SK-N-SH (cell line): ENCODE data around the gene SMIM27.

Source experiments
- CTCF ChIP-seq: fragments of 200-600 bp; sonication (generic); IDR thresholded peaks from 2 replicates; pipeline ENCODE4 v1.6.1; 2017; ENCODE audit warnings: antibody characterized with exemption, mild to moderate bottlenecking, moderate library complexity
- EP300 ChIP-seq, 2 experiments: IDR thresholded peaks; 2 replicates each; pipeline versions ENCODE4 v1.4.0 to v1.6.1; 2012; ENCODE audit warnings: borderline replicate concordance in 1 of 2, low read depth in 1 of 2, low read length in 1 of 2
- FOXJ3 ChIP-seq: sonication (generic); formaldehyde crosslinking; IDR thresholded peaks from 2 replicates; pipeline ENCODE4 v1.5.1; 2020; ENCODE audit warnings: mild to moderate bottlenecking, missing genetic modification reagents
- JUND ChIP-seq: IDR thresholded peaks from 2 replicates; pipeline ENCODE4 v1.4.0; 2012
- POLR2AphosphoS5 ChIP-seq: IDR thresholded peaks from 2 replicates; pipeline ENCODE4 v1.6.1; 2012; ENCODE audit warnings: low read depth, low read length
- SIN3A ChIP-seq: IDR thresholded peaks from 2 replicates; pipeline ENCODE4 v1.6.1; 2012; ENCODE audit warnings: low read depth, mild to moderate bottlenecking, low read length, moderate library complexity, borderline replicate concordance
- TAF1 ChIP-seq: IDR thresholded peaks from 2 replicates; pipeline ENCODE4 v1.6.1; 2012; ENCODE audit warnings: low read depth, mild to moderate bottlenecking, low read length, moderate library complexity, borderline replicate concordance
- TCF12 ChIP-seq: IDR thresholded peaks from 2 replicates; pipeline ENCODE4 v1.4.0; 2012
- USF2 ChIP-seq: fragments of 150-350 bp; IDR thresholded peaks from 2 replicates; pipeline ENCODE4 v1.6.1; 2017; ENCODE audit warnings: antibody characterized with exemption, low read length, low read depth, borderline replicate concordance
- YY1 ChIP-seq: IDR thresholded peaks from 2 replicates; pipeline ENCODE4 v1.4.0; 2012; ENCODE audit warnings: low read depth, mild to moderate bottlenecking
- TF ChIP-seq, protein P1 (sequence below): IDR thresholded peaks from 2 replicates; pipeline ENCODE4 v1.4.0; 2012; ENCODE audit warnings: low read depth, borderline replicate concordance

DNA sequence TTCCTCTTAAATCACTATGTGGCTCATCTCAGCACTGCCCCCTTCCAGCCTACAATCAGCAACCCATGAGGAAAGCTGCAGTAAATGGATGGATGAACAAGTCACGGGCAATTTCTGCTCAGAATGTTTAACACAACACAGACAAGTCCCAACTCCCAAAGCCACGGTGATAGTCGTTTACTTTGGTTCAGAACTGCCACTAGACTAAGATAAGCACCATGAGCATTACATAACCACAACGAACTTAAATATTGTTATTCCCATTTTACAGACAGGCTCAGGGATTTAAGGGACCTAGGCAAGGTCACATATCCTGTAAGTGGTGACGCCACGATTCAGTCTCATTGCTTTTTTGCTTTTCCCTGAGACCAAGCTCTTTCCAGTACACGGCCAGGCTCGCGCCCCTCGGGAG, 2.0 kb upstream of the SMIM27 start:
- peak; percentile 28; the same call in 1 of the 2 replicates for TF ChIP-seq CTCF
- no peak for TF ChIP-seq TAF1
- TF ChIP-seq TCF12: no peak
- TF ChIP-seq SIN3A: no peak
- TF ChIP-seq, protein P1, sequence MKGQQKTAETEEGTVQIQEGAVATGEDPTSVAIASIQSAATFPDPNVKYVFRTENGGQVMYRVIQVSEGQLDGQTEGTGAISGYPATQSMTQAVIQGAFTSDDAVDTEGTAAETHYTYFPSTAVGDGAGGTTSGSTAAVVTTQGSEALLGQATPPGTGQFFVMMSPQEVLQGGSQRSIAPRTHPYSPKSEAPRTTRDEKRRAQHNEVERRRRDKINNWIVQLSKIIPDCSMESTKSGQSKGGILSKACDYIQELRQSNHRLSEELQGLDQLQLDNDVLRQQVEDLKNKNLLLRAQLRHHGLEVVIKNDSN: no peak
- no peak for TF ChIP-seq POLR2AphosphoS5
- TF ChIP-seq YY1: no peak
- TF ChIP-seq JUND: no peak
- no peak for TF ChIP-seq FOXJ3
- no peak for TF ChIP-seq EP300 (IDR thresholded peaks at IDR 0.05; ENCODE audit: borderline replicate concordance in 1 of 2, low read depth in 1 of 2, low read length in 1 of 2)
- TF ChIP-seq USF2: no peak
